Kidney capillary endothelial cell (primary cell): ENCODE measurements around the gene SVEP1.
"Not testable (repeated sequence)": the region's sequence is repeated elsewhere in the genome, so short reads cannot be mapped to it uniquely, and the experiment has no call there.

Experiments
- DNase-seq: peaks from one replicate; pipeline ENCODE4 v3.0.0-alpha.2; 2018; ENCODE audit warnings: low spot score

The SVEP1 gene

DNA sequence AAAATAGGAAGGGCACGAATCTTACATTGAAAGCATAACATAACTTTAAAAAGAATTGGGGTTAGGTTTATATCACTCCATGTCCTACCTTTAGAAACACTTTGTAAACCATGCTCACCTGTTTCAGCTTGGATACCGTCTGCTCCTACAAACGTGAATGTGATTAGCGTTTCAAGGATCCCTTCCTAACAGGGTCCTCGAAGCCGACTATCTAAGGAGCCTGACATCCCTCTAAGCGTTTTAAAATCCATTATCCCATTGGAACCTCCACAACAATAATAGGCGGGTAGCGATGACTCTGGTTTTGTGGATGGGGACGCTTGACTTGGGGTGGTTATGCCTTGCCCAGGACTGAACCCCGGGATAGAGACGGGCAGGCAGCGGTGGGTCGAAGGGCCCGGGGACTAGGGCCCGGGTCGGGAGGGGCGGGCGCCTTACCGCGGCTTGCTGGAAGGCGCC lies 937 bp downstream of the SVEP1 start:
- no peak for DNase-seq

DNA sequence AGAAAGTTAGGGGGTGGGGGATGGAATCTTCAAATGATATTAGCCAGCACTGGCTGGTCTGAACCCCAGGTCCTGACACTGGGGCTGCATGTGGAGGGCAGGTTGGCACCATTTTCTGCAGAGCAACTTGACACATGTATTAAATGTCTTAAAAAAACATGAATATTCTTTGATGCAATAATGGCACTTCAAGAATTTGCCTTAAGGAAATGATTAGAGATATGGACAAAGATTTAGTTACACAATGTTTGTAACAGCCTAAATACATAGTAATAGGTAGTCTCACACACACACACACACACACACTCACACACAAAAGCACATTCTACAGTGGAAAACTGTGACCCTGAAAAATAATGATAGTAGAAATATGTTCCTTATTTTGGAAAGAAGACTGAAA lies 3.6 kb downstream of the SVEP1 start:
- DNase-seq = no peak

DNA sequence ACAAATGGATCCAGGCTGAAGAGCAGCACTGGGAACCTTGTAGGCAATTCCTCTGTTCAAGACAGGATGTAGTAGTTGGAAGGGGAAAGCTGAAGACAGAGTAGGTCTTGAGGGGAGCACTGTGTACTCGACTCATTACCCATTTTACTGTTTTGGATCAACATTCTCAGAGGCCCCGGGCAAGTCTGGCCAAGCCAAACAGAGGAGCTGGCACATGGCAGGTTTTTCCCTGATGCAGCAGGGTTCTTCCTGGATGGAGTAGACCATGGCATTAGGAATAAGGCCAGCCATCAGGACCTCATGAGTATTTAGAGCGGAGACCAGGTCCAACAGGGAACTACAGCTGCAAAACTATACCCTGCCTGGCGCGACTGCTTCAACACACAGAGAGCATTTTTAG lies 4.4 kb downstream of the SVEP1 start:
- no peak for DNase-seq

DNA sequence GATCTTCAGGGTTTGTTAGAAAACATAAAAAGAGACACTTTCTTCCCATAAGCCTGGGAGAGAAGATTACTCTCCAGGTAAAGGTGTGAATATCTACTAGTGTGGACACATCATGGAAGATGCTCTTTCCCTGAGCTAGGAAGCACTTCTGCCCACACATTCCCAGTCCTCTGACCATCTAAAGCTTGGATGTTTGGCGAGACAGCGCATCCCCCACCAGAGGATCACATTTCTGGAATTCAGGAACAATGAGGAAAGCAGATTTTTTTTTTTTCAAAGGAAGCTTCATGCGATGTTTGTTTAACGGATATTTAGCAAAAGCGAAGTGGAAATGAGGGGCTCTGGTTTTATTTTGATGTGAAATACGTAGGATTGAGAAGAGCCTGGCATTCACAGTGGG lies 6.2 kb downstream of the SVEP1 start:
- DNase-seq = no peak

DNA sequence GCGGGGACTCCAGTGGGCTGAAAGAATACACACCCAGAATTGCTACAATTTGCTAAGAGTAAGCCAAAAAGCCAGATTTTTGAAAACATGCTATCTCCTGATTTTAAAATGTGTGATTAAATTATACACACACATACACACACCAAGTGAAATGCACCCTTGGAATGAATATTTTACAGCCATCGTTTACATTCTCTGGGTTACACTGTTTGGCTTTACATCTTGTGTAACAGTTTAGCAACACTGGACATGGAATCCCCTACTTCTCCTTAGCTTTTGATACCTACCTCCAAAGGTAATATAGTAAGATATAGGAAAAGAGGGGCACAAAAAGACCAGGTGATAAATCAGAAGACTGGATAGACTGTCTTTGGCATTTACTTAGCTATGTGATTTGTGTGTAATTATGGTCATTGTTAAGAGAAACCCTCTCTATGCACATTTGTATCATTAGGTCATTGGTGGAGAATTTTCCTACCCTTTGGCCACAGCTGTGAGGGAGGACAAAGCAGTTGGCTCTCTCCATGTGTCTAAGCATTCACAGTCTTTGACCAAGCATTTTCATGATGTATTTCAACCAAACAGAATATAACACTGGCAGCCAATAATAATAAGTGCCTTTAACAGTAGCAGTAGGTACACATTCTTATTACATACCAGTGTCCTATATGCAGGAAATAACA lies 7.6 kb downstream of the SVEP1 start:
- DNase-seq = no peak

DNA sequence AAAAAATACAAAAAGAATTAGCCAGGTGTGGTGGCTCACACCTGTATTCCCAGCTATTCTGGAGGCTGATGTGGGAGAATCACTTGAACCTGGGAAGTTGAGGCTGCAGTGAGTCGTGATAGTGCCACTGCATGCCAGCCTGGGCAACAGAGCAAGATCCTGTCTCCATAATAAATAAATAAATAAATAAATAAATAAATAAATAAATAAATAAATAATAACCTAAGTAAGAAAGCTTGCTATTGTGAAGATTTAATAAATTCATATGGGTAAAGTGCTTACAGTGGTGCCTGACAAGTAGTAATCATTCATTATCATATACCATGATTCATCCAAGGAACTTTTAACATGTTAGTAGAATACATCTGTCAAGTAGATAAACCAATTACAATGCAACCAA lies 13.4 kb downstream of the SVEP1 start:
- no peak for DNase-seq

DNA sequence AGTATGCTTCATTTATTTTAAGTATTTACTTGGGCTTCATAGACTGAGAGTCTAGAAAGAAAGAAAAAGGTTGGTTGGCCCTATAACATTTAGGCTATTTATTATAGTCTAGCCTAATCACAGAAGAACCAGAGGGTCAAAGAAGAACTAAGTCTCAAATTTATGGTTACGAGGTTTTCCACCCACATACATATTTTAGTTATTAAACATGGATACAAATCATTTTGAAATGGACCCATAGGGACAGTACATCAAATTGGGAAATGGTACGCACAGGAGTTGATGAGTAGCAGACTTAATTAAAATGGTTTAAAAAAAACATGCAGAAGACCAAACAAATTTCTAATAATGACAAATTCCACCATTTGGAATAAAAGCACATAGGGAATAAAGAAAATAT lies 17.7 kb downstream of the SVEP1 start:
- DNase-seq = no peak

DNA sequence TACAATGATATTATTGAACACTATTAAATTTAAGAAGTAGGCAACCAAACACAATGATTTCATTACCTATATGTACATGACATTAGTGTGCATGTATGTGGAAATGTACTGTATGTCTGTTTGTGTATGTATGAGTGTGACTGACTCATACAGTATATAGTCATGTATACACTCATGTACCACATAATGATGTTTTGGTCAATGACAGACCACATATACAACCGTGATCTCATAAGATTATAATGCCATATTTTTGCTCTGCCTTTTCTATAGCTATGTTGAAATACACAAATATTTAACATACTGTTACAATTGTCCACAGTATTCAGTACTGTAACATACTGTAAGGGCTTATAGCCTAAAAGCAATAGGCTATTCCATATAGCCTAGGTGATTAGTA lies 19.7 kb downstream of the SVEP1 start:
- no peak for DNase-seq

DNA sequence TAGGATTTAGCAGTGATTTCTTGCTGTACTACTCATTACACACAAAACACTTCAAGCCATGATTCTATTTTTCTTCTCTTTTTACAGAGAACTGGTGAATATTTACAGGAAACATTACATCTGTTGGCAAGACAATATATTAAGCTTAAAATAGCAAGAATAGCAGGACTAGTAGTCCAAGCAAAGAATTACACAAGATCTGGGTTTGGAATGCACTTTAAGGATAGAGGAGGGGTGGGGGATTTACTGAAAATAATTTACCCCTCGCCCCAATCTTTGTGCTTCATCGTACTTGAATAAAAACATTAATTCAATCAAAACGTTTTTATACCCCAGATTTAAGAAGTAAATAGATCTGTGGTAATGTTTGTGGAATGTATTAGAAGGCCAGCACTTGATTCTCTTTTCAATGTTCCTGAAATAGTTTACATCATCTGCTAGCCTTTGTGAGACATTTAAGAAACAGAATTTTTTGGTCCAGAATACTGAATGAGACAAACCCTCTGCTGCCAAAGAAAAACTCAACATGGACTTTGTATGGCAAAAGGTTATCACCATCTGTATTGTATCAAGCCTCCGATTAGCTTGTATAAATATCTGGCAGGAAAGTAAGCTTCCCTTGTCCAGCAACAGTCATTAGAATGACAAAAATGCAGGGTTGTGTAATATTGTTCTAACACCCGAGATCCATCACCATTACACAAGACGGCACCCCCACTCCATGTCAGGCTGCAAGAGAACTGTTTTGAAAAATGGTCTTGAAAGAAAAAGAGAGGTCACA lies 23.8 kb downstream of the SVEP1 start:
- no peak for DNase-seq

DNA sequence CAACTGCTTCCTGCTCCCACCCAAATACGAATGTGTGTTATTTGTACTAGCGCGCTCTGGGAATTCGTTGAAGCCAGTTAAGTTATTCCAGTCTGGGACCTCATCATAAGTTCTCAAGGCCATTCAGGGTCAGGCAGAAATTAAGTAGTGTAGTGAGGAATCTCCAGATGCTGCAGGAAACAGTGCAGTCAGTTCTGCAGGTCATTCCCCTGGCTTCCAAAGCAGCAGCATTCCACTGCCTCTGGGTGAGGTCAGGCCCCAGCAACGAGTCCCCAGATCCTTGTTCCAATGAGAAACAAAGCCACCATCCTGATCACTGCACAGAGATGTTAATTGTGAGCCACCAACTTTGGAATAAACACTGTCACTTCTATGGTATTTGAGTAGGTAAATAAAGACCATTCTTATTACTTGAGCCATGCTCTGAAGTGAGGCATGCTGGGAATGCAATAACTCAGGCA lies 33.1 kb downstream of the SVEP1 start:
- no peak for DNase-seq

DNA sequence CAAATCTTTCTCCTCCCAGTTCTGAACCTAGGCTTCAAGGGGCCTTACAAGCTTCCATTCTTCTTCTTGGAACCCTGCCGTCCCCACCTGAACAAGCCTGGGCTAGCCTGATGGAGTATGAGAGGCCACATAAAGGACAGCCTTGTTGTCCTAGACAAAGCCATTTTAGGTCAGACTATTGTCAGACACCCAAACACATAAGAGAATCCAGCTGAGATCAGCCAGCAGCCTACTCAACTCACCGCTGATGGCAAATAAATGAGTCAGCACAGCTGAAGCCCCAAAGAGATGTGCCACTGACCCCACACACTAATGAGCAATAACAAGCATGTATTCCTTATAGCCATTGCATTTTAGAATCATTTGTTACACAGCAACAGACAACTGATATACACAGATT lies 33.8 kb downstream of the SVEP1 start:
- DNase-seq = no peak

DNA sequence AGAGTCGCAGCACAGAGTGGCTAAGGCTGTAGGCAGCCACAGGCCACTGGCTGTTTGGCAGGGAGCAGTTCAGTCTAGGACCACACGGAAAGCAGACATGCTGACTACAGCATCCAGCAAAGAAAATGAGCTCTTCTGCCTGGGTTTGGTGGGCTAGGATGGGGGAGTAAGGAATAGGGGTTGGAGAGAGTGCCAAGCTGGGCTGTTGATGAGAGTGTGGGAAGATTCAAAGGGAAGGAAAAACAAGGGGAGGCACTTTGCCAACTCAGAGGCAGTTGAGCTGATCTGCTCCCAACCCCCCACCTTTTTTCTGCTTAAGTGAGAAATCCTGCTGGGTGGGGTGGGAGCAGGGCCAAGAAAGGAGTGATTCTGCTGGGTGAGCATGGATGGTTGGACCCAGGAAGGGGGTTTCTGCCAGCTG lies 35.9 kb downstream of the SVEP1 start:
- no peak for DNase-seq

DNA sequence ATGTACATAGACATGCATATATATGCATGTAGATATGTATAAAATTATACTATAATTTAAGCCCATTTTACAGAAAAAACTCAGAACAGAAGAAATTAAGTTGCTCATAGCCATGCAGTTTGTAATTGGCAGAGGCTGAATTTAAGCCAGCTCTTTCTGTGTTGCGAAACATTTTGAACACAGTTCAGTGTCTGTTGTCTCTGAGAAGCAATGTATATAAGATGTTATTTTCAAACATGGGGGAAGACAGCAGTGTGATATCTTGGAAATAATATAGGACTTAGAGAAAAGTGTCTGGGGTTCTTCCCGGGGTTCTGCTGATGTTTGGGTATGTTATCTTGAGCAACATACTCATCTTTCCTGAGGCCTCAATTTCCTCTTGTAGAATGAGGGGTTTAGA lies 37.6 kb downstream of the SVEP1 start:
- no peak for DNase-seq

DNA sequence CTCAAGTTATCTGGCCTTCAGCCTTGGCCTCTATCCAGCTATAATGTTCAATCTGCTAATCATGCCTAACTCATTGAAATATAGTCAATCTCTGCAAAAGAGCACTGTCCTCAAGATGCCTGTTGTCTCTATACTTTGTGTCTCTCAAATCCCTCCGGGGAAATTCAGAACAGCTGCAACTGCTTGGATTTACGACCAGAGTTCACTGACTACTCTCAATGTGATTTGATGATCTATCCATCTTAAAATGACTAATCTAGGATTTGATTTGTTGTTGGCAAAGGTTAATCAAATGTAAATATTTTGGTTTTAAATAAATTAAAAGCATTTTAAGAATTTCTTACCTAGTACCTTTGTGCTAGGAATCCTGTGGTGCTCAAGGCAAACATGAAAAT lies 40.9 kb downstream of the SVEP1 start:
- DNase-seq = no peak

DNA sequence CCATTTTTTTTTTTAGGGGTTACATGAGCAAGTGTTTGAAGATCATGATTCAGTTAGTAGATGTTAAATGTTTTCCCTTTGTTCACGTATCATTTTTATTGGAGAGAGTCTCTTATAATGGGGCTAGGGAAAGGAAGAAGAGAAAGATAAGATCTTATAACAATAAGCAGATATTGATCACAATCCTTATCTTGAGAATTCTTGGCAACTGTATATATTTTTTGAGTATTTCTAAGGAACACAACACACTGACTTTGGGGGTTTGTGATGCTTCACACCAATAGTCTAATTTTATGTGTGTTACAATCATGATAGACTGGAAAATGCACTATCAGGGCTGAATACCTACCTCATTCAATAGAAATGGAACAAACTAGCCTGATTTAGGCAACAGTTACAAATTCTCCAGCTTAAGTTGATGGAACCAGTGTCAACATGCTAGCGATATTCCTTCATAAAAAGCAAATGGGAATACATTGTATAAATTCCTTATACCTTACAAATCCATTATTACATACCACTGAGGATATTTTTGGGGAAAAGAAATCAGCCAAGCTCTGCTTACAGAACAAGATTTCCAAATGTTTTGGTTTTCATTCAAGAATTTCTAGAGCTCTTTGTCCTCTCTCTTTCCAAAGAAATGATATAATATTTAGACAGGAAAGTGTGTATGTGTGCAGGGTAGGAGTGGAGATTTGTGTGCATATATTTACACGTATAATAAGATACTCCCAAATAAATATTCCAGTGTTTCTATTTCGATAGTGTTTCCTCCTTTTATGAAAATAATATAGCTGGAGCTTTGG lies 41.5 kb downstream of the SVEP1 start:
- no peak for DNase-seq

DNA sequence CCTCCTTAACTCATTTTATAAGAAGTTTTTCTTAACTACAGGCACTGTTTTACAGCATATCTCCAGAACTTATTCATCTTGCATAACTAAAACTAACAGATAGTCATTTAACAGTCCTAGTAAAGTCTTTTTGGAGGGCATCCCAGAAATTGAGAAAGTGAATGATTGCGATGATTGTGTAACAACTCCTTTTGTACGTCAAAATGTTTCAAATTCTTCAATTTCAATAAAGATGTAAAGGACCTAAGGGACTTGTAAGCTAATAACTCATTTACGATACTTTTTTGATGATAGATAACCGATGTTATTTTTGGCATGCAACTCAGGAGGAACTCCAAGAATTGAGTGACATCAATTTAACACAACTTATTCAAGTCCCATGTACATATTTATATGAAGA lies 42.7 kb downstream of the SVEP1 start:
- DNase-seq = no peak

DNA sequence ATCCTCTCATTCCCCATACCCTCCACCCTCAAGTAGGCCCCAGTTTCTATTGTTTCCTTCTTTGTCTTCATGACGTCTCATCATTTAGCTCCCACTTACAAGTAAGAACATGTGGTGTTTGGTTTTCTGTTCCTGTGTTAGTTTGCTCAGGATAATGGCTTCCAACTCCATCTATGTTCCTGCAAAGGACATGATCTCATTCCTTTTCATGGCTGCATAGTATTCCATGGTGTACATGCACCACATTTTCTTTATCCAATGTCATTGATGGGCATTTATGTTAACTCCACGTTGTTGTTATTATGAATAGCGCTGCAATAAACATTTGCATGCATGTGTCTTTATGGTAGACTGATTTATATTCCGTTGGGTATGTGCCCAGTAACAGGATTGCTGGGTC lies 45.4 kb downstream of the SVEP1 start:
- not testable (repeated sequence) for DNase-seq

DNA sequence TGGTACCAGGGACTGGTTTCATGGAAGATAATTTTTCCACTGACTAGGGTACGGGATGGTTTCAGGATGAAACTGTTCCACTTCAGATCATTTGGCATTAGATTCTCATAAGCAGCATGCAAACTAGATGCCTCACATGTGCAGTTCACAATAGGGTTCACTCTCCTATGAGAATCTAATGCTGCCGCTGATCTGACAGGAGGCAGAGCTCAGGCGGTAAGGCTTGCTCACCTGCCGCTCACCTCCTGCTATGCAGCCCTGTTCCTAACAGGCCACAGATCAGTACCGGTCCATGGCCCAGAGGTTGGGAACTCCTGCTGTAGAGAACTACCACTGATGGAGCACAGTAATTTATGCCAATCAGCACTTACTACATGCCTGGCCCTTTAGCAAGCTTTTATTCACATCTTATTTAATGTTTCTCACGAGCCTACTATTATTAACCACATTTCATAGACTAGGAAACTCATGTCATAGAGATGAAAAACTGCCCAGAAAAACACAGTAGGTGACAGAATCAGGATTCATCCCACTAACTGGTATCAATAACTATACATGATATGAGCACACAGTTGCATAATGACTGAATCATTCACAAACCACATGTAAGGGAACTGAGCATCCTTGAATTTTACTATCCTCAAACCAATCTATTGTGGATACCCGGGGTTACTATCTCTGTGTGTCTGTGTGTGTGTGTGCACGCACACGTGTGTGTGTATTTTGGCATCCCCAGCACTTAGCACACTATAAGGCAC lies 46.5 kb downstream of the SVEP1 start:
- DNase-seq = no peak

DNA sequence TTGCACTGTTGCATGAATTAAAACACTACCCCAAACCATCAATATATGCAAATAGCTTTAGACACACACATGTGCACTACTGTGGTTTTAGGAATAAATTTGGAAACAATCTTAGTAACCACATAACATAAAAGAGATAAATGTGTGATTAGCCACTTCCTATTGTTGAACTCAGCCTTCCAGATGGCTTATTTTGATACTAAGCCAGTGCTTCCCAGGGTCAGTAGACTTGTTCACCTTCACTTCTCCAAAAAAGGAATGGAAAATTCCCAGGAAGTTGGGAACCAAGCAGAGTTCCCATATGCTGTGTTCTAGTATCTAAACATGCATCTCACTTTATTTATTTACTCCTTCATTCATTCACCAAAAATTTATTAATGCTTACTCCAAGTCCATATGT lies 47.8 kb downstream of the SVEP1 start:
- DNase-seq = no peak

DNA sequence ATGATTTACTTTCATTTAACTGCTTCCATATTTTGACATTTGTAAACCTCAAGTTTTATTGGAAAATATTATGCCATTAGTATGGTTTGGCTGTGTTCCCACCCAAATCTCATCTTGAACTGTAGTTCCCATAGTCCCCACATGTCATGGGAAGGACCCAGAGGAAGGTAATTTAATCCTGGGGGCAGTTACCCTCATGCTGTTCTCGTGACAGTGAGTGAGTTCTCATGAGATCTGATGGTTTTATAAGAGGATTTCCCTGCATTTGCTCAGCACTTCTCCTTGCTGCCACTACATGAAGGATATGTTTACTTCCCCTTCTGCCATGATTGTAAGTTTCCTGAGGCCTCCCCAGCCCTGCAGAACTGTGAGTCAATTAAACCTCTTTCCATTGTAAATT lies 48.3 kb downstream of the SVEP1 start:
- DNase-seq = not testable (repeated sequence)

DNA sequence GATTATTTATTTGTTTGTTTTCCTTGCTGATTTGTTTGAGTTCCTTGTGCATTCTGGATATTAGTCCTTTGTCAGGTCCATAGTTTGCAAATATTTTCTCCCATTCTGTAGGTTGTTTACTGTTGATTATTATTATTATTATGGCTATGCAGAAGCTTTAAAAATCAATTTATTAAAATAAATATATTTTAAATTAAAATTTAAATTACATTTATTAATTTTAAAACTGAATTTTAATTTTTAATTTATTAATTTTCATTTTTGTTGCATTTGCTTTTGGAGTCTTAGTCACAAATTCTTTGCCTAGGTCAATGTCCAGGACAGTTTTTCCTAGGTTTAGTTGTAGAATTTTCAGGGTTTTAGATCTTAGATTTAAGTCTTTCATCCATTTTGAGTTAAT lies 50.9 kb downstream of the SVEP1 start:
- DNase-seq = no peak

DNA sequence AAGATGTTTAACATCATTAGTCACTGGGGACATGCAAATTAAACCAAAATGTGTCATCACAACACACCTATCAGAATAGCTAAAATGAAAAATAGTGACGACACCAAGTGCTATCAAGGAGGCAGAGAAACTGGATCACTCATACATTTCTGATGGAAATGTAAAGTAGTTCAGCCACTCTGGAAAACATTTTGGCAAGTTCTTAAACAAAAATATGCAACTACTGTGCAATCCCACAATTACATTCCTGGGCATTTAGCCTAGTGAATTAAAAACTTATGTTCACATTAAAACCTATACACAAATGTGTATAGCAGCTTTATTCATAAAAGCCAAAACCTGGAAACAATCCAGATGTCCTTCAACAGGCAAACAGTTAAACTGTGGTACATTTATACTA lies 53.1 kb downstream of the SVEP1 start:
- no peak for DNase-seq
